HG02970 (cell line): ENCODE data around the gene KNOP1.

Source experiments
- ATAC-seq: cut with Tn5 transposase; IDR thresholded peaks from one replicate; pipeline ENCODE4 v1.9.1; 2021; ENCODE audit warnings: mild to moderate bottlenecking, moderate library complexity, moderate number of reproducible peaks; ENCODE audit not compliant: unreplicated experiment, low FRiP score

The KNOP1 gene, protein sequence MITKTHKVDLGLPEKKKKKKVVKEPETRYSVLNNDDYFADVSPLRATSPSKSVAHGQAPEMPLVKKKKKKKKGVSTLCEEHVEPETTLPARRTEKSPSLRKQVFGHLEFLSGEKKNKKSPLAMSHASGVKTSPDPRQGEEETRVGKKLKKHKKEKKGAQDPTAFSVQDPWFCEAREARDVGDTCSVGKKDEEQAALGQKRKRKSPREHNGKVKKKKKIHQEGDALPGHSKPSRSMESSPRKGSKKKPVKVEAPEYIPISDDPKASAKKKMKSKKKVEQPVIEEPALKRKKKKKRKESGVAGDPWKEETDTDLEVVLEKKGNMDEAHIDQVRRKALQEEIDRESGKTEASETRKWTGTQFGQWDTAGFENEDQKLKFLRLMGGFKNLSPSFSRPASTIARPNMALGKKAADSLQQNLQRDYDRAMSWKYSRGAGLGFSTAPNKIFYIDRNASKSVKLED

DNA sequence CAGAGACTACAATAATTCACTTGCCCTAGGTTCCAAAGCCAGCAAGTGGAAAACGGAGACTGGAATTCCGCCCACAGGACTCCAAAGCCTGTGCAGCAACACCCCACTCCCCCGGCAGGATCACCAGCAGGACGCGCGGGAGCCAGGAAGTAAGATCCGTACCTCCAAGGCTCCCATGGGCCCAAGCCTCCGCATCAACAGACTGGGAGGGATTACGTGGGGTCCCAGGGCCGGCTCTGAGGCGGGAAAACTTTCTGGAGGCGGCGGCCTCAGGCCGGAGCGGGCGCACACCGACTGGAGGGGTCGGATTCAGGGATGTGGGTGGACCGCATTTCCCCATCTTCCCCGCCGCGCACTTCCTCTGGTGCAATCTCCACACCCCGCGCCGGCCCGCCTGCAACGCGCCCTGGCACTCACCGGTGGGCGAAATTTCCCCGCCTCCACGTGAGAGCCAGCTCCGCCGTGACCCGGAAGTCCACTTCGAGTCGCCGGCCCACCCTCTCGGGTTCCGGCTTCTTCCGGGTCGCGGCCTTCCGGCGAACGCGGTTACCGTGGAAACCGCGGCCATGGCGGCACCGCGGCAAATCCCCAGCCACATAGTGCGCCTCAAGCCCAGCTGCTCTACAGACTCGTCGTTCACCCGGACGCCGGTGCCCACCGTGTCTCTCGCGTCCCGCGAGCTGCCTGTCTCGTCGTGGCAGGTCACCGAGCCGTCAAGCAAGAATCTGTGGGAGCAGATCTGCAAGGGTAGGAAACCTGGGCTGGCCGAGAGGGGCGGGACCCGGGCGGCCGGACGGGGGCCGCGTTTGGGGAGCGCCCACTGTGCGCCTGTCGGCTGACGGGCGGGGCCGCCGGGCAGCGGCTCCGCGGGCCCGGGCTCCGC lies at the start of gene KNOP1, which contains the start of gene IQCK:
KNOP1 (minus strand) TSS at position 487 of the 883 bp plus-strand sequence. CDS start 3,192 bp downstream, outside the sequence.
IQCK (plus strand) TSS at position 531 of the 883 bp plus-strand sequence; CDS start at position 567, 36 bp downstream.
- peak; percentile 96 for ATAC-seq

DNA sequence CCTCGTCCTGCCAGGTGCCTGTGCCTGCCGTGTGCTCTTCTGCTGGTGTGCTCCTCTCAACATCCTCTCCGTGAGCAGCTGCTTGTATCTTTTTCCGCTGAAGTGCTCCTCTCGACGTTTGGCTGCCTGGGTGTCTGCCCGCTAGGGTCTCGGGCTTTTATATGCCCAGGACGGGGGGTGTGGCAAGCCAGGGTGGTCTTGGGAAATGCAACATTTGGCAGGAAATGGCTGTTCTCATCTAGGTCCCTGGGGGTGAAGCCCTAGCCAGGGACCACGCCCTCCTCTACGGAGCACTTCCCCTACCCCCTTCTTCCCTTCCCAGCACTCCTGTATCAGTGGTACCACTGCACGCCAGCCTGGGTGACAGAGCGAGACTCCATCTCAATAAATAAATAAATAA lies 49.5 kb upstream of the KNOP1 start:
- no peak for ATAC-seq

DNA sequence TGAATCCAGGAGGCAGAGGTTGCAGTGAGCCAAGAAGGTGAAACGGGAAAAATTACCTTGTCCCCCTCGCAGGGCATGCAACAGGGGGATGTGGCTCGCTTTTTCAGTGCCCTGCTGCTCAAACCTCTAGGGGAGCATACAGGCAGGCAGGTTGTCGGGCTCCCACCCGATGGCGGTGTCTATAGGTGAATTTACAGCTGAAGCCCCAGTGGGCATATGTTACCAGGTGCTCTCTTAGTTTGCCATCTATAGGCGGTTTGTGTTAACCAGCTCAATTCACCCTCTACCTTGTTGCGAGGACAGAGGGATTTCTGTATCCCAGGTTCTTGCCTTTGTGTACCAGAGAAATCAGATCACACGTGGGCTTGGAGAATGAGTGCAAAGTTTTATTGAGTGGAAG lies 49.0 kb upstream of the KNOP1 start:
- ATAC-seq, result no peak

DNA sequence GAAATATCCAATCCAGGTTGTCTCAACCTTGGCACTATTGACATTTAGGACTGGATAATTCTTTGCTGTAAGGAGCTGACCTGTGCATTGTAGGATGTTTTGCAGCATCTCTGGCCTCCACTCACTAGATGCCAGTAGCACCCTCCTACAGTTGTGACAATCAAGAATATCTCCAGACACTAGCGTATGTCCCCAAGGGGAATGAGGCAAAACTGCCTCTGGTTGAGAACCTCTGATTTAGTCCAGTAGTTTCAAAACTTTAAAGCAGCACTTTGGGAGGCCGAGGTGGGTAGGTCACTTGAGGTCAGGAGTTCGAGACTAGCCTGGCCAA lies 48.5 kb upstream of the KNOP1 start:
- ATAC-seq, result no peak

DNA sequence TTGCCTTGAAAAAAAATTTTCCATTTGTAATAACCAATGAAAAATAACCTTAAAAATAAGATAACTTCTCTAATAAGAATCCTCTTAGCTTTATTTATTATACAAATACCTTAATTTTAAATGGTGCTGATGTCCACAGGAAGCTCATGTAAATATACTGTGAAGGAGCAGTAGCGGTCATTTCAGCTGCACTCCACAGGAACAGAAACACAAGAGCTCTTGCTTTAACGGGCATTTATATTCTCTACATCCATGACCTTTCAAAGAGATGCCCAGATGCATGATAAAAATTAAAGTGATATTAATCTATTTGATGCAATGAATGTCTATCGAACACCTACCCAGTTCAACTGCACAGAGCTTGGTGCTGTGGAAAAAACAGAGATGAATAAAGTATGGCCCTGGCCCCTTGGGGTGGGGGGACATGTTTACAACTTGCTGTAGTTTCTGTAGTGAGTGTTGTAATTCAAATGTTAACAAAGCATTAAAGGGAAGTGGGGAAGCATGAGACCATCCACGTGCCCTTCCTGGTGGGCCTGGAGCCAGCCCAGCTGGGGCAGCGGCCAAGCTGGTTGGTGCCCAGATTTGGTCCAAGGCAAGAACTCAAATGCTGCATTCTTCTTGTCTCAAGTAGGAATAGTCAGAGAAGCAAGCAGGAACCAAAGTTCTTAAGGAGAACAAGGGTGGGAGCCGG lies 48.0 kb upstream of the KNOP1 start:
- ATAC-seq, result no peak

DNA sequence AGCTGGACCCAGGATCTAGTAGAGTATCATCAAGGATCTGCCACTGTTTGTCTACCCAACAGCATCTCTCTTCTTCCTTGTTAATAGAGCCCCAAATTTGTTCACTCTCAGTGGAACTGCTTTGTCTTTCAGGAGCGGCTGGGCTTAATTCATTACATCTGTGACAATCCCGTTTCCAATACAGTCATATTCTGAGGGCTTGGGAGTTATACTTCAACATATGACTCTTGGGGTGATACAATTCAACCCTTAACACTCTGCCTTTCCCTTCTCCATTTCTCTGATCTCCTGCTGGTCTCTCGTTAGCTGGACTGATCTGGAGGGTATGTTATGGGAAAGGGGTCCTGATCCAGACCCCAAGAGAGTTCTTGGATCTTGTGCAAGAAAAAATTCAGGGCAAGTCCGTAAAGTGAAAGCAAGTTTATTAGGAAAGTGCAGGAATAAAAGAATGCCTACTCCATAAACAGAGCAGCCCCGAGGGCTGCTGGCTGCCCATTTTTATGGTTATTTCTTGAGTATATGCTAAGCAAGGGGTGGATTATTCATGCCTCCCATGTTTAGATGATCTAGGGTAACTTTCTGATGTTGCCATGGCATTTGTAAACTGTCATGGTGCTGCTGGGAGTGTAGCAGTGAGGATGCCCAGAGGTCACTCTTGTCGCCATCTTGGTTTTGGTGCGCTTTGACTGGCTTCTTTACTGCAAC lies 42.5 kb upstream of the KNOP1 start:
- ATAC-seq, result no peak

DNA sequence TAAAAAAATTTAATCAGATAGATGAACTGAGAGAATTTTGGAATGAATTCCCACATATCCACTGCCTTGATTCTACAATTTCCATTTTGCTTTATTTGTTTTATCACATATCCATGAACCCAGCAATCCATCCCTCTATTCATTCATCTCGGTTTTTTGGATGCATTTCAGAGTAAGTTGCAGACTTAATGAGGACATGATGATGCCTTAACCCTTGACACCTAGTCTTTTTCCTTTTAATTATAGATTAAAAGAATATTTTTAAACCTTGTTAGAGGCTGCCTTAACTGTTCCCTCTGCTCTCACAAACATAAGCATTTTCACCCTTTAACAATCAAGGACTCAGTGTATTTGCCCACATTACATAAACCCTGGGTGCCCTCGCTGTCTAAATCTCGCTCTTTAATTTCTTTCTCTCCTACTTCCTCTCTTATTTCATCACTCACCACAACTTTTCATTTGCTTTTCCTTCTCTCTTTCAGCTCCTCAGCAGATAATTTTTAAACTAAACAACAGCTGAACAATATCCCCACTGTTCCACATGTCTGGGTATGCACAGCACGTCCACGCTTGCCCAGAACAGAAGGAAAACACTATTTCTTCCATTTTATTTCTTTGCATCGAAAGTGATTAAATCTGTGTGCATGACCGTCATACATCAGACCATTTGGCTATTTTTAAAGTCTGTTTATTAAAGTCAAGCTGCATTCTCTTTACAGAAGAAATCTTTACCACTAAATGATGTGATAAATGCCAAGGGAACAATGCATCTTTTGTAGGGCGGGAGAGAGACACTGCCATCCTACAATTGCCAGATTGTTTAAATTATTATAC lies 40.0 kb upstream of the KNOP1 start:
- ATAC-seq, result no peak

DNA sequence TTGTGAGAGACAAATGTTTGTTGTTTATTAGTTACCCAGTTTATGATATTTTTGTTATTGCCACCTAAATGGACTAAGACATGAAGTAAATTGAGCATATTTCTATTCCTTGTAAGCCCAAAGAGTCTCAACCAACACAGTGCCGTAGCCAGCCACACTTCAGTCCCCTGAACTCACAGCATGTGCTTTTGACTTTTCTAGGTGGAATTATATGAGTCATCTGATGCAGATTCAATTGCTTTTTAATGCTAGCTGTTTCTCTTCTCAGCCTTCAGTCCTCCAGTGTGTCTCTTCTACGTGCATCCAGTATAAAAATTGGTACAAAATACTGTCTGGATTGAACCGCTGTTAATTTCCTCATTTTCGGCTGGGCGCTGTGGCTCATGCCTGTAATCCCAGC lies 39.0 kb upstream of the KNOP1 start:
- no peak for ATAC-seq

DNA sequence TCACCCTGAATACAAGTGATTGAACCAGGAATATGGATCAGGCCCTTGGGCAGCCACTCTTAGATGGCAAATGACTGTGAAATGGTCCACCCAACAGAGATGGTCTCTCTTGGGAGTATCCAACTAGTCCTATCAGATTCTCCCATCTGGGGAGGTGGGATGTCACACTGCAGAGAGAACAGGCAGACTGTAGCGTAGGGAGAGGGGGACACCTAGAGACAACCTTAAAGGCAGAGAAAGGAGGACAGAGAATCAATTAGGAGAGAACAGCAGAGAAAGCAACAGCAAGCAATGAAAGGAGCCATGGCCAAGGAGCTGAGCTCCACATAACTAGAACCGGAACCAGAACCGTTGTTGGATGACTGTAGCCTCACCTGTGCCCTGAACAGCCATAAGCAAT lies 37.2 kb upstream of the KNOP1 start:
- ATAC-seq, result no peak

DNA sequence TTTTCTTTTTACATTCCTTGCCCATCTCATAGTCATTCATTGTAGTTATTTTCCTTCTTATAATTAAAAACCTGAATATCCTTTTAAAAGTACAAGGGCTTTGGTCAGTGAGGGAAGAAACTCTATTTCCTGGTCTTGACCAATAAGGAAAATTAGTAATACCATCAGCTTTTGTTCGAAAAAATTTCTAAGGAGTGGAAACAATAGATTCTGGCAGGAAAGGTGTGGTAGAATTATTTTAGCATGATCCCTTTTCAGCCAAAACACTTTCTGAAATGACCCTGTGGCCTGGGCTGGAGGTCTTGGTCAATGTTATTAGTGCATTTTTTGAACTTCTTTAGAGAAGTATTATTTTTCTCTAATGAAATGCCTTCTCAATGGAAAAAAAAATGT lies 36.6 kb upstream of the KNOP1 start:
- no peak for ATAC-seq

DNA sequence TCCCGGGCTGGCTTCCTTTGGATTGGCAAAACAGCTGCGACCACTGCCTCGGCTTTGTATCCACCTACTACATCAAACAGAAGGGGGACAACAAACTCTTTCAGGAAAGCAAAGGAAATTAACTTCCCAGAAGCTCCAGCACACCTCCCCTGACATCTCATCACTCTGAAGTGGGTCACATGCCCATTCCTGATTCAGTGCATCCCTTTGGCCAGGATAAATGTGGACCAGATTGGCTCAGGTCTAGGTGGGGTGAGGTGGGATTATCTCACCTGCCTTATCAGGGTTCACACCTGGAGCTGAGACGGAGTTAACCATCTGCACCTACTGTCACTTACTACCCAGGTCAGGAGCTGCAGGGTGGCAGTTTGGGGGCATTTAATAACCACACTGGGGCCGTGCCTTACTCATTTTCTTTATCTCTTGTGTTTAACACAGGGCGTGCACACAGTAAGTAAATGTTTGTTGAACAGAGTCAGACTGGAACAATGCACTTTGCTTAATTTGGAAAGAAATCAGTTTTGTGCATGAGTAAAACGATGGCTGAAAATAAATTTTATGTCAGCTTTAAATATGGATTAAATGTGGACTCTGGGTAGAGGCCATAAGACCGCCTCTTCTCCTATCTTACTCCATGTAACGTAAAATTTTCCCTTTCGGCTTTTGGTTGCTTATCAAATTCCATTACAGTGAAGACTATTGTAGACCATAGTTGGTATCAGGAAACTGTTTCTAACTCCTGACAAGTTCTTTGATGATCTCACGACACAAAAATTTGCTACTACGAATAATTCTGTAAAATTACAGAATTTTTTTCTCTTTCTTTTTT lies 36.0 kb upstream of the KNOP1 start:
- ATAC-seq, result no peak

DNA sequence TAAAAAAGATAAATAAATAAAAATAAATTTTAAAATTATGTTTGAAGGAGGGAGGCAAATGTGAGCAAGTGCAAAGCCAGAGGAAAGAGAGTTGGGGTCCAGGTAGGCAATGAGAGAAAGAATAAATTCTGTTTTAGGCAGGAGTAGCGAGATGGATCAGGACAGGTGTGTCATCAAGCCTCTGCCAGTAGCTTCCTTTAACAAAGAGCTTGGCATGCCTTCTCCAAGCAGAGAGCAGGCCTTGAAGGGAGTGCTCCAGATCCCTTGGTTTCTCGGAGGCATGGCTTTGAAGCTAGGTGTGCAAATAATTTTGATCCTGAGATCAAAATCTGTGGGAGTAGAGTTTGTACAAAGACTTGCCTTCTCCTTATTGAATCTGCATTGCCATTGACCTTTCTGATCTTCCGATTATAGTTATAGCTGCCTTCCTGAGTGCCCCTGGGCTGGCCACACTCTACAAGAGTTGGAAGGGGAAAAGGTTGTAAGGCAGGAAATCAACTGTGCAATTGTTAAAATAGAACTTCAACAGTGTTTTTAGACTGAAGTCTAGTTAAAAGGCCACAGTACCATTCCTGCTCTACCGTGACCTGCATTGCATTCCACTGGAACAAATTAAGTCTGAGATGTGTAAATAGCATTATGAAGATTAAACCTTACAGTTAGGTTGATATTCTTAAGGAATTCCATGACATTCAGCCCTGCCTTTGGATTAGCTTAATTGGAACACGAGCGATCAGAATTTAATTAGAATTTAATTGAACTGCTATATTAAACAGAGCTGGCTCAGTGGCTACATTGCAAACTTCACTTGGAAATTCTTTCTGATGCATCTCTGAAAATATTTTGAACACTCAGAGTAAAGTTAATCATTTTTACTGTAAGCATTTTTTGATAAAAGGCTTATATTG lies 33.7 kb upstream of the KNOP1 start:
- ATAC-seq, result no peak

DNA sequence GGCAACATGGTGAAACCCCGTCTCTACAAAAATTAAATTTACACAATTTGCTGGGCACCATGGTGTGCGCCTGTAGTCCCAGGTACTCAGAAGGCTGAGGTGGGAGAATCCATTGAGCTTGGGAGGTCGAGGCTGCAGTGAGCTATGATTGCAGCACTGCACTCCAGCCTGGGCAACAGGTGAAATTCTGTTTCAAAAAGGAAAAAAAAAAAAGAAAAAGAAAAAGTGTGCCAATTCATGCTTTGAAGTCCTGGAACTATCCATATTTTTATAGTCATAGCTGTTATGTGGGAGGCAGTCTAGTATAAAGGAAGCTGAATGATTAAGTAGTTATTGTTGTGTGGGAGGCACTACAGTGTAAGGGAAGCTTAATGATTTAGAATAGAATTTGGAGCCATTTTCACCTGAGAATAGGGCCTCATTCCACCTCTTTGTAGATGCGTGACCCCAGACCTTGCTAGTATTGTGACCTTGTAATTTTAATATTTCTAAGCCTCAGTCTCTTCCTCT lies 31.6 kb upstream of the KNOP1 start:
- ATAC-seq, result no peak

DNA sequence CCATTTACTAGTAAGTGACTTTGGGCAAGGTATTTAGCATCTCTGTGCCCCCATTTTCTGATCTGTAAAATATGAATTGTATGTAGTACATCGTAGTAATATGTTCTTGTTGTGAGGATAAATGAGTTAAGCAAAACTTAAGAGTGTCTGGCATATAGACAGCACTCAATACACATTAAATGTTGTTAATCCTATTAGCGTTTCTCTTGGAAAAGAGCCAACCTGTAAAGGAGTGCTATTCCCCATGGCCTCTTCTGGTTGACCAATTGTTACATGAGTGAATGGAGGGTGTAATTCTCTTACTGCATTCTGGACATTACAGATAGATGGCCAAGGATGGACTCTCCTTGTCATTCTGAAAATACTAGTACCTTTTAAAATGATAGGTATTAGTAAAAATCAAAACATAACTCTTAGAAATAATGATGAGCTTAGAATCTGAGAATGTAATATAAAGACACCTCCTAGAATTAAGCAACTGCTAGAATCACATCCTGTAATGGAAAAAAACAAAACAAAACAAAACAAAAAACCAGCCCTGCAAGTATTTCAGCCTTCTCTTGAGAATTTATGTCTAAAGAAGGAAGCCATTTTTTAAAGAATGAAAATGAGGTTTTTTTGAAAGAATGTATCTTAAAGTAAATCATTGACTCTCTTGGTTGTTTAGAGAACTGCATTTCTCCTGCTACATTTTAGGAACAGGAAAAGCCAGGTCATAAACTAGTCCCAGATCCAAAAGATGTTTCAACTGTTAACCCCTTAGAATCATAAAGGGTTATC lies 30.6 kb upstream of the KNOP1 start:
- no peak for ATAC-seq

DNA sequence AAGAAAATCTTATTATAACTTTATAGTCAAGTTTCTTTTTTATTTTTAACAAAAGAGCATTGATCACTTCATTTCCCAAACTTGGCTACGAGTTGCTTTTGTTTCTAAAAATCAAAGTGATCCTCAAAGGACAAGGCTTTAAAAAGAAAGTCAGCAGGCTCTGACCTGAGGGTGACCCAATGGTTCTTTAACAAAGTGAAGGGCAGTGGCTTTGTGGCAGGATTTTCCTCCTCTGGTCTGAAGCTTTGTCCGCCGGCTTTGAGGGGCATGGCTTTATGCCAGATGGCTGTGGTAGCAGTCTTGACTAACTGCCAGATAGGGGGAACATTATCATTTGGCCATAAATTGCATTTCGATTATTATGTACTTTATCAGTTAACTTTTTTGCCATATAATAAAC lies 28.5 kb upstream of the KNOP1 start:
- no peak for ATAC-seq

DNA sequence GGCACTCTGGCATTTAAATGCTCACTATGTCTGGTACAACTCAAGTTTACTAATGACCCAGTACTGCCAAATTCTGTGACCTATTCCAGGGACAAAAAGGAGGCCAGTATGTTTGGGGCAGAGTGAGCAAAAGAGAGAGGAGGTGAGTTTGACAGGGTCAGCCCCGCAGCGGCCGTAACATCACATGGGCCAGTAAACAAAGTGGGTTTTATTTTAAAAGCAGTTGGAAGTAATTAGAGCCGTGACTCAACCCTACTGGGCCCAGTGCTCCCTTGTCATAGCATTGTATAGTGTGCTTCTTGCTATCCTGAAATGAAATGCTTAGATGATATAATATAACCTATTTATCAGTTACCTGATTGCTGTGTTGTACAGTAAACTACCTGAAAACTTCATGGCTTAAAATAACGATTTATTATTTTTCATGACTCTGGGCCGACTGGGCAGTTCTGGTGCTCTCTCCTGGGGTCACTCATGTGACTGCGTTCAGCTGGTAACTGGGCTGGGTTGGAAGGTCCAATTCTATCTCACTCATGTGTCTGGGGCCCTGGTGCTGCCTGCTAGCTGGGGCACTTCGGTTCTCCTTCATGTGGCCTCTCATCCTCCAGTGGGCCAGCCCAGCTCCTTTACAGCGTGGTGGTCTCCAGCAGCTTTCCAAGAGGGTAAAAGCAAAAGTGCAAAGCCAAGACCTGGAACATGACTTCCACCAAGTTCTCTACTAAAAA lies 27.4 kb upstream of the KNOP1 start:
- no peak for ATAC-seq
